ENCODE data around the gene SEC24B.
"Not testable (repeated sequence)": the region's sequence is repeated elsewhere in the genome, so short reads cannot be mapped to it uniquely, and the experiment has no call there.

Gene SEC24B

GRCh38 chr4:109506890-109507289, 73.3 kb downstream of the SEC24B start:
- DNase-seq (ENCODE audit: low read depth): no peak

GRCh38 chr4:109510687-109511086, 77.1 kb downstream of the SEC24B start:
- no peak for DNase-seq (ENCODE audit: low read depth)

- no peak for DNase-seq (ENCODE audit: low read depth)
Observed at GRCh38 chr4:109511414-109511813, 77.8 kb downstream of the SEC24B start.

- not testable (repeated sequence) for DNase-seq (ENCODE audit: low read depth)
Observed at GRCh38 chr4:109513368-109513767, 79.8 kb downstream of the SEC24B start.

- DNase-seq (ENCODE audit: low read depth): no peak
Observed at GRCh38 chr4:109532182-109532581, 98.6 kb downstream of the SEC24B start.

- DNase-seq (ENCODE audit: low read depth): no peak
Observed at GRCh38 chr4:109545401-109545800, 111.8 kb downstream of the SEC24B start.

- no peak for DNase-seq (ENCODE audit: low read depth)
Observed at GRCh38 chr4:109547394-109547793, 113.8 kb downstream of the SEC24B start.

- DNase-seq (ENCODE audit: low read depth): no peak
Observed at GRCh38 chr4:109548655-109549054, 115.0 kb downstream of the SEC24B start.

GRCh38 chr4:109552237-109552636, 118.6 kb downstream of the SEC24B start:
- no peak for DNase-seq (ENCODE audit: low read depth)

GRCh38 chr4:109553130-109553529, 119.5 kb downstream of the SEC24B start:
- no peak for DNase-seq (ENCODE audit: low read depth)

GRCh38 chr4:109554971-109555370, 121.4 kb downstream of the SEC24B start:
- DNase-seq (ENCODE audit: low read depth): no peak

GRCh38 chr4:109557433-109557832, 123.8 kb downstream of the SEC24B start:
- no peak for DNase-seq (ENCODE audit: low read depth)

GRCh38 chr4:109558095-109558494, 124.5 kb downstream of the SEC24B start:
- DNase-seq (ENCODE audit: low read depth): not testable (repeated sequence)

GRCh38 chr4:109559625-109559982, 126.0 kb downstream of the SEC24B start:
- DNase-seq (ENCODE audit: low read depth): no peak

- peak; percentile 87 for DNase-seq (ENCODE audit: low read depth)
Observed at GRCh38 chr4:109559983-109560686, 126.5 kb downstream of the SEC24B start, which contains the start of gene MCUB. MCUB (plus strand) TSS chr4:109560246; CDS start chr4:109560338, 92 bp downstream.

GRCh38 chr4:109560687-109561461, 127.3 kb downstream of the SEC24B start:
- DNase-seq (ENCODE audit: low read depth): peak; percentile 32

- no peak for DNase-seq (ENCODE audit: low read depth)
Observed at GRCh38 chr4:109562457-109563239, 129.0 kb downstream of the SEC24B start.

- DNase-seq (ENCODE audit: low read depth): no peak
Observed at GRCh38 chr4:109571494-109571893, 137.9 kb downstream of the SEC24B start.

GRCh38 chr4:109572154-109572553, 138.5 kb downstream of the SEC24B start:
- DNase-seq (ENCODE audit: low read depth): no peak

- no peak for DNase-seq (ENCODE audit: low read depth)
Observed at GRCh38 chr4:109574443-109574850, 140.8 kb downstream of the SEC24B start.

GRCh38 chr4:109574931-109575804, 141.6 kb downstream of the SEC24B start:
- DNase-seq (ENCODE audit: low read depth): no peak

- DNase-seq (ENCODE audit: low read depth): no peak
Observed at GRCh38 chr4:109576462-109576861, 142.8 kb downstream of the SEC24B start.
